ENCODE results near the gene TMEM175. TPM values are rescaled to one million over a fixed set of nuclear protein-coding genes. Genes with fewer than 3 reads are reported as not detected.

The TMEM175 gene
- total and polyA plus RNA-seq, 9 of the 15 experiments (the other 6 are each of a cell fraction or from before 2014, with no cell fraction given), result 0.13 to 30.9 (median 9.4) TPM

GRCh38 chr4:973431-974397 is 41.5 kb downstream of the TMEM175 start, which contains the start of gene DGKQ (continued):
- TF ChIP-seq ZNF609 (CRISPR knock-in tag; IDR thresholded peaks at IDR 0.05; ENCODE audit: borderline replicate concordance) (no peak), CBX1 (IDR thresholded peaks at IDR 0.05; ENCODE audit: low read depth) (no peak; the same call in 1 of the 2 replicates), ZHX1 (conservative IDR thresholded peaks at IDR 0.05; ENCODE audit: low read length) (no peak), SMAD1 (IDR thresholded peaks at IDR 0.05; ENCODE audit: low read depth, low read length, partially characterized antibody) (no peak), THAP12 (CRISPR knock-in tag; IDR thresholded peaks at IDR 0.05) (peak; percentile 8; the same call in 1 of the 2 replicates), HNRNPK (IDR thresholded peaks at IDR 0.05; ENCODE audit: low read depth, low read length, poor library complexity, severe bottlenecking) (no peak), ZNF785 (CRISPR knock-in tag; IDR thresholded peaks at IDR 0.05) (no peak), AFF4 (CRISPR knock-in tag; IDR thresholded peaks at IDR 0.05) (no peak), ZBTB2 (IDR thresholded peaks at IDR 0.05) (no peak)

All from K562 (cell line).